ENCODE measurements around the gene PSPH.

Gene PSPH

DNA sequence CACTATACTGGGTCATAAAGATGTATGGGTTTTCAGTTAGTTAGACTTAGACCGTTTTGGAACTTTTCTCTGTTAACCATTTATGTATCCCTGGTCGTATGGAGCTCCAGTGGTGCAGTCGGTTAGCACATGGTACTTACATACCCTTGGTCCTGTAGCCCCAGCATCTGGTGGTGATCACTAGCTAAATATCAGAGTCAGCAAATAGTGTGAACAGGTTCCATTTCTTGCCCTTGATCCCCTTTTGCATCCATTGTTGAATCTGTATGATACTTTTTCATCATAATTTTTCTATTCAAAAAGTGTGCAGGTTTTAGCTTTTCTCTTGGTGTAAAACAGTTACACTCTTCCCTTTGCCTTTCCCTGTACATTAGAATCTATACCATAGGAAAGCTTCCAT, 71.0 kb downstream of the PSPH start:
- FAIRE-seq (no peak), DNase-seq (ENCODE audit: insufficient read length) (no peak)
- TF ChIP-seq POLR2A (IDR thresholded peaks at IDR 0.05; ENCODE audit: low read depth, low read length), result no peak
- no peak for TF ChIP-seq TAF1 (IDR thresholded peaks at IDR 0.05; ENCODE audit: borderline replicate concordance, low read depth, low read length)

DNA sequence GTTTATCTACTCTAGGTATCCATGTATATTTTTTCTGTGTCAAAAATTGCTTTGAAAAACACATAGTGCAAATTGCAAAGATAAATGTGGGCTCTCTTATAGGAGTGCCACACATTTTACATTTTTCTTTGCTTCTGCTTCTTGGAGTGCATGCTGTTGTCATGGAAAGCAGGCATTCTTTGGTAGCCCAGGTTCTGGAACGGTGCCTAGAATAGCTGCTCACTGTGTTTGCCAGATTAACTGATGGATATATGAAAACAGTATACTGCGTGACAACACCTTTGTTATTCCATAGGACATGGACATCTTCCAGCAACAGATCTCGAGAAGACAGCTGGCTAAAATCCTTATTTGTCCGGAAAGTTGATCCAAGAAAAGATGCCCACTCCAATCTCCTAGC, 73.4 kb downstream of the PSPH start:
- DNase-seq (ENCODE audit: insufficient read length) (no peak), FAIRE-seq (no peak)
- TF ChIP-seq TAF1 (IDR thresholded peaks at IDR 0.05; ENCODE audit: borderline replicate concordance, low read depth, low read length), result no peak
- no peak for TF ChIP-seq POLR2AphosphoS5 (IDR thresholded peaks at IDR 0.05; ENCODE audit: low read depth, low read length)
- TF ChIP-seq POLR2A (IDR thresholded peaks at IDR 0.05; ENCODE audit: low read depth, low read length), result no peak

DNA sequence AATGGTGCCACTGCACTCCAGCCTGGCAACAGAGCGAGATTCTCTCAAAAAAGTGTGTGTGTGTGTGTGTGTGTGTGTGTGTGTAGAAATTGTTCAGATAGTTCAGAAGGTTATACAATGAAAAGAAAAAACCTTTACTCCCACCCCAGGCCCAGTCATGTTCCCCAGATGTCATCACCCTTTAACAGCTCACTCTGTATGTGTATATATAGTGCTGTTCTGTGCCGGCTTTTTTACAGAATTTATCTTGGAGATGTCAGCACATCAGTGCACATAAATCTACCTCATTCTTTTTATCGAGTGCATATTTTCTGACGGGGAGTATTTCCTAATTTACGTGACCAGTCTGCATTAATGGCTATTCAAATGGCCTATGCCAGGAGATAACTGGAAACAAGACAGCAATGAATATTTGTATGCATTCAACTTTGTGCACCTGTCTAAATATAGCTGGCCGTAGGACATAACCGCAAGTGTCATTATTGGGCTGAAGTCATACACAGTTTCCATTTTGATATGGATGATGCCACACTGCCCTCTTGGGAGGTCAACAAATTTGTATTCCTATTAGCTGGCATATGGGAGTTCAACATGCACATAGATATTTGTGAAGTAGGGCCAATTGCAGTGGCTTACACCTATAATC, 75.1 kb downstream of the PSPH start:
- DNase-seq (ENCODE audit: insufficient read length) (no peak), FAIRE-seq (no peak)
- TF ChIP-seq POLR2A (IDR thresholded peaks at IDR 0.05; ENCODE audit: low read depth, low read length) (no peak), TAF1 (IDR thresholded peaks at IDR 0.05; ENCODE audit: borderline replicate concordance, low read depth, low read length) (no peak), POLR2AphosphoS5 (IDR thresholded peaks at IDR 0.05; ENCODE audit: low read depth, low read length) (no peak)

DNA sequence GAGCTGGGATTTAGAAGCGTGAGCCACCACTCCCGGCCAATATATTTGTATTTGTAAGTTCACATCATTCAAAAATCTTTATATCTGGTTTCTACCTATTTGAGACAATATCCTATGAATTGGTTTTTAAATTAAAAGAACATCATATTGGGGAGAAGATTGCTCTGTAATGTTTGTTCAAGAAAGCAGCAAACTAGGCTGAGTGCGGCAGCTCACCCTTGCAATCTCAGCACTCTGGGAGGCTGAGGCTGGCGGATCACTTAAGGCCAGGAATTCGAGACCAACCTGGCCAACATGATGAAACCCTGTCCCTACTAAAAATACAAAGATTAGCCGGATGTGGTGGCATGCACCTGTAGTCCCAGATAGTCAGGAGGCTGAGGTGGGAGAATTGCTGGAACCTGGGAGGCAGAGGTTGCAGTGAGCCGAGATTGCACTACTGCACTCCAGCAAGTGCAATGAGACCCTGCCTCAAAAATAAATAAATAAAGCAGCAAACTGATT, 77.4 kb downstream of the PSPH start:
- TF ChIP-seq TAF1 (IDR thresholded peaks at IDR 0.05; ENCODE audit: borderline replicate concordance, low read depth, low read length) (no peak), POLR2AphosphoS5 (IDR thresholded peaks at IDR 0.05; ENCODE audit: low read depth, low read length) (no peak), POLR2A (IDR thresholded peaks at IDR 0.05; ENCODE audit: low read depth, low read length) (no peak)
- FAIRE-seq (no peak), DNase-seq (ENCODE audit: insufficient read length) (no peak)

DNA sequence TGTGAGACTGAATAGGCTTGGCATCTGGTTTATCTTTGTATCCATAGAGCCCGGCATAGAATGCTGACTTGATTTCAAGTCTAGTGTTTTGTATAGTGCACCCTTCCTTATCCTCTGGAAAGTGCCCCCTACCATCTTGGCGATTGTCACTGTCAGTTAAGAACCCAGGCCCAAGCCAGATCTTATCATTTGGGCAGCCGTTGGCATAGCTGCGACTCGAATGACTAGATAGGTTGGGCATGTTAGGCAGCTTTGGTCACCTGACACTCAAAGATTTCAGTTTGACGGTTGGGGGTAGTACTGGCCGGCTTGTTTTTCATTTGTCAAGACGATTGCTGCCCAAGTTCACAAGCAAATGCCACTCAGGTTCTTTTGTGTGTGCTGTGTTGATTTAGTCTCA, 80.3 kb downstream of the PSPH start:
- no peak for TF ChIP-seq POLR2A (IDR thresholded peaks at IDR 0.05; ENCODE audit: low read depth, low read length)
- no peak for TF ChIP-seq TAF1 (IDR thresholded peaks at IDR 0.05; ENCODE audit: borderline replicate concordance, low read depth, low read length)
- TF ChIP-seq POLR2AphosphoS5 (IDR thresholded peaks at IDR 0.05; ENCODE audit: low read depth, low read length), result no peak
- DNase-seq (ENCODE audit: insufficient read length), result no peak
- no peak for FAIRE-seq

DNA sequence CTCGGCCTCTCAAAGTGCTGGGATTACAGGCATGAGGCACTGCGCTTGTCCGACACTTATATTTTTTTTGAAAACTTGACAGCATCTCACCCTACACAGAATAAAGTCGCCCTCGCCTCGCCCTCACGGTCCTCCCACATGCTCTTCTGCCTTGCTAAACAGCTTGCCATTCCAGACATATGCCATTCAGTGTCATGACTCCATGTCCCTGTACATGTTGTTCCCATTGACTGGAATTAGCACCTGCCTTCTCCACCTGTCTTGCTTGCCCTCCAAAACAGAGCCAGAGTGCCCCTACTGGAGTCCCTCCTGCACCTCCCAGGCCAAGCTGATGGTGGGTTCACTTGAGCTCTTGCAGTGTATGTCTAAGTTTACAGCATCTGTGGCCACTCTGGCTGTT, 80.7 kb downstream of the PSPH start:
- TF ChIP-seq POLR2A (IDR thresholded peaks at IDR 0.05; ENCODE audit: low read depth, low read length) (no peak), TAF1 (IDR thresholded peaks at IDR 0.05; ENCODE audit: borderline replicate concordance, low read depth, low read length) (no peak), POLR2AphosphoS5 (IDR thresholded peaks at IDR 0.05; ENCODE audit: low read depth, low read length) (no peak)
- FAIRE-seq (no peak), DNase-seq (ENCODE audit: insufficient read length) (no peak)

DNA sequence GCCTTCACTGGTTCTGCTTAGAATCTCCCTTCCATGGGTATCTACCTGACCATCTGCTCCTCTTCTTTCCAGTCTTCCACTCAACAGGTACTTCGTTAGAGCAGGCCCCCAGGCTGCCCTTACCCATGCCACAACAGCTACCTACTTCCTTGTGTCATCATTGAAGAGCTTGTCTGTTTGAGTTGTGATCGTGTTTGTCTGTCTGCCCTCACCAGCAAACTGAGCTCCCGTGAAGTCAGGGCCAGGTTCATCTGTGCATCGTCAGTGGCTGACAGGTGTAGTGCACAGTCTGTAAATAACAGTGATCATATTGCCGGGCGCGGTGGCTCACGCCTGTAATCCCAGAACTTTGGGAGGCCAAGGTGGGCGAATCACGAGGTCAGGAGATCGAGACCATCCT, 81.9 kb downstream of the PSPH start:
- DNase-seq (ENCODE audit: insufficient read length) (no peak), FAIRE-seq (no peak)
- TF ChIP-seq TAF1 (IDR thresholded peaks at IDR 0.05; ENCODE audit: borderline replicate concordance, low read depth, low read length) (no peak), POLR2A (IDR thresholded peaks at IDR 0.05; ENCODE audit: low read depth, low read length) (no peak), POLR2AphosphoS5 (IDR thresholded peaks at IDR 0.05; ENCODE audit: low read depth, low read length) (no peak)

DNA sequence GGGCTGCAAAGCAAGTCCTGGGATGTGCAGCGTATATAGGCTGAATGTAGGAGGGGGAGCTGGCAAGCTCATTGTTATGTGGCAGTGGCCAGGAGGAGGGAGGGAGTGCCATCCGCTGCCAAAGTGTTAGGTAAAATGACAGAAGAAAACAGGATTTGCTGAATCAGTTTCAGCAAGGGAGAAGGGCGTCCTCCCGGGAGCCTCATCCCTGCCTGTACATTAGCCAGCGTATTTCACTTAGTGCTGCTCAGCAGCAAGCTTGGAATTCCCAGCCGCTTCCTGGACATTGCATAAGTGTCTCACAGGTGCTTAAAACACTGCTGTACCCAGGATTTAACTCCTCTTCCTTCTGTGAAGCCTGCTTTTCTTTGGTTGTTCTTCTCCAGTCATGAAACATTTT, 84.4 kb downstream of the PSPH start:
- no peak for DNase-seq (ENCODE audit: insufficient read length)
- no peak for FAIRE-seq
- TF ChIP-seq POLR2AphosphoS5 (IDR thresholded peaks at IDR 0.05; ENCODE audit: low read depth, low read length) (no peak), TAF1 (IDR thresholded peaks at IDR 0.05; ENCODE audit: borderline replicate concordance, low read depth, low read length) (no peak), POLR2A (IDR thresholded peaks at IDR 0.05; ENCODE audit: low read depth, low read length) (no peak)

DNA sequence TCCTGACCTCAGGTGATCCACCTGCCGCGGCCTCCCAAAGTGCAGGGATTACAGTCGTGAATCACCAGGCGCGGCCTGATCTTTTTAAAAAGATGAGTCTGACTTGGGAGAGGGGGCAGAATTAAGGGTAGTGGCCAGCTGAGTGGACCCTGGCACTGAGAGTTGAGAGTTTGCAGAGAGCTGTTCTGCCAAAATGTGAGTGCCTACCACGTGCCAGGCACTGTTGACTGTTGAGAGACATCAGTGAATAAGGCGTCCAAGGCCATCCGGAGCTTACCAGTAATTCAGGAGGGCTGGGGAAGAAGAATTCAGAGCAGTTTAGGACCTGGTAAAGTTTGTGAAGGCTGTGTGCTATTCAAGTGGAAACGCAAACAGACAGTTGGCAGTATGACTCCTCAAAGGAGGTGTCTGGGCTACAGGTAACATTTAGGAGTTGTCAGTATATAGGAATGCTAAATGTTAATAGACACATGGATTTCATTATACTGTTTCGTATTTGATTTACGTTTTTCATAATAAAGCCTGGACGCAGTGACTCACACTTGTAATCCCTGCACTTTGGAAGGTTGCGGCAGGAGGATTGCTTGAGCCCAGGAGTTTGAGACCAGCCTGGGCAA, 85.3 kb downstream of the PSPH start:
- DNase-seq (ENCODE audit: insufficient read length) (no peak), FAIRE-seq (no peak)
- no peak for TF ChIP-seq POLR2AphosphoS5 (IDR thresholded peaks at IDR 0.05; ENCODE audit: low read depth, low read length)
- TF ChIP-seq TAF1 (IDR thresholded peaks at IDR 0.05; ENCODE audit: borderline replicate concordance, low read depth, low read length), result no peak
- no peak for TF ChIP-seq POLR2A (IDR thresholded peaks at IDR 0.05; ENCODE audit: low read depth, low read length)

DNA sequence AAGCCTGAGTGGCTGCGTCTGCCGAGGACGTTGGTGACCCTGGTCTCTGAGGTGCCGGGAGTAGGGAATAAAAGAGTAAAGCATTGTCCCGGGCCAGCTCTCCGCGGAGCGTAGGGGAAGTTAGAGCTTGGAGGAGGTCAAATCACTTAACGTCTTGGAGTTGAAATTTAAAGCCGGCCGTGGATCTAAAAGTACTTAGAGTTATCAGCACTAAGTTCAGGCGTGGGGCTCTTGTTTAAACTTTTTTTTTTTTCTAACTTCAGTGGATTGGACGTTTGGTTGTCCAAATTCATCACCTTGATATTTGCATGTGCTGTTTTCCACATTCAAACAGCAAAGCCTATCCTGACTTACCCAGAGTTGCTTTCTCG, 86.2 kb downstream of the PSPH start:
- TF ChIP-seq TAF1 (IDR thresholded peaks at IDR 0.05; ENCODE audit: borderline replicate concordance, low read depth, low read length) (no peak), POLR2A (IDR thresholded peaks at IDR 0.05; ENCODE audit: low read depth, low read length) (no peak), POLR2AphosphoS5 (IDR thresholded peaks at IDR 0.05; ENCODE audit: low read depth, low read length) (no peak)
- FAIRE-seq, result no peak
- DNase-seq (ENCODE audit: insufficient read length), result no peak

DNA sequence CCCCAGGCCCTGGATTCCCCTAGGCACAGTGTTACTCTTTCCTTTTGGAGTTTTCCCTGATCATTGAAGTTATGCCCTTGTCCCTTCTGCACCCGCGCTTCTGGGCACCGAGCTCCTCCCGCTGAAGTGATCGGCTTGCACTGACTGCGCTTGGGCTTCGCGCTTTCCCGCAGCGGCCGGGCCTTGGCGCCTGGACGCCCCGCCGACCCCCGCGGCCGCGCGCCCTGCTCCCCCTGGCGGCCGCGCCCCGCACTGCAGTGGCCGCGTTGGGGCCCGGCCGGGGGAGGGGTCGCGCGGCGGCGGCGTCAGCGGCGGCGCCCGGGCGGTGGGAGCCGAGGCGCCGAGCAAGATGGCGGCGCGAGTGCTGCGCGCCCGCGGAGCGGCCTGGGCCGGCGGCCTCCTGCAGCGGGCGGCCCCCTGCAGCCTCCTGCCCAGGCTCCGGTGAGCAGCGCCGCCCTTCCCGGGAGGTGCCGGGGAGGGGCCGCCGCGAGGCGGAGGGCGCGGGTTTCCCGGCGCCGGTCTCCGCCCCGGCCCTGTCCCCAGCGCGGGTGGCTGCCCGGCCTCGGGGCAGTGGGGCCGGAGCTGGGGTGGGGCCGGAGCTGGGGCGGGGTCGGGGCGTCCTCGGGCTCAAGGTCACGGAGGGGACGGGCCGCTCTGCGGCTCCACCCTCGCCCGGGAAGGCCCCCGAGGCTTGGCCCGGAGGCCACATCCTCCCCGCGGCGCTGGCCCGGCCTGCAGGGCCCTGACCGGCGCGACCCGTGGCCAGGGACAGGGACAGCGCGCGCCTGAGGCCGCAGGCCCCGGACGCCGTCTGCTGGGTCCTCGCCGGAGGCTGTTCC, 86.8 kb downstream of the PSPH start, which contains the start of gene NIPSNAP2:
Gene NIPSNAP2, plus strand, starts transcription at position 325 of the 839 bp plus-strand sequence. Its CDS starts 25 bp downstream, at position 350.
- FAIRE-seq, result peak; percentile 71
- DNase-seq (ENCODE audit: insufficient read length), result peak; percentile 72
- no peak for TF ChIP-seq POLR2AphosphoS5 (IDR thresholded peaks at IDR 0.05; ENCODE audit: low read depth, low read length)
- peak; percentile 64; the same call in 1 of the 2 replicates for TF ChIP-seq TAF1 (IDR thresholded peaks at IDR 0.05; ENCODE audit: borderline replicate concordance, low read depth, low read length)
- peak; percentile 86 for TF ChIP-seq POLR2A (IDR thresholded peaks at IDR 0.05; ENCODE audit: low read depth, low read length)
